Measurements from ENCODE around the gene CDC14A.

DNA sequence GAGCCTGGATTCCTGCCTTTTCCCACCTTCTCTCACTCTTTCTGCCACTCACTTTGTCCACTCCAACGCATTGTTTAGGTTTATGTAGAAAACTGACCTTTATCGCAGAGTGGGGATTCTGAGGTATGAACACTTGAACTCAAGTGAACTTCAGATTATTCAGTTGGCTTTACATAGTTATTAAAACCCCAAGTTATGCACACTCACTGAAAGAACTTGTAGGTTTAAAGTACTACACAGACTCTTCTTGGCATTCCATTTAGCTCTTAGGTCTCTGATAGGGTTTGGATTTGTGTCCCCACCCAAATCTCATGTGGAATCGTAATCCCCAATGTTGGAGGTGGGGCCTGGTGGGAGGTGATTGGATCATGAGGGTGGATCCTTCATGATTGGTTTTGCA, 46.4 kb upstream of the CDC14A start:
- TF ChIP-seq, protein P1, sequence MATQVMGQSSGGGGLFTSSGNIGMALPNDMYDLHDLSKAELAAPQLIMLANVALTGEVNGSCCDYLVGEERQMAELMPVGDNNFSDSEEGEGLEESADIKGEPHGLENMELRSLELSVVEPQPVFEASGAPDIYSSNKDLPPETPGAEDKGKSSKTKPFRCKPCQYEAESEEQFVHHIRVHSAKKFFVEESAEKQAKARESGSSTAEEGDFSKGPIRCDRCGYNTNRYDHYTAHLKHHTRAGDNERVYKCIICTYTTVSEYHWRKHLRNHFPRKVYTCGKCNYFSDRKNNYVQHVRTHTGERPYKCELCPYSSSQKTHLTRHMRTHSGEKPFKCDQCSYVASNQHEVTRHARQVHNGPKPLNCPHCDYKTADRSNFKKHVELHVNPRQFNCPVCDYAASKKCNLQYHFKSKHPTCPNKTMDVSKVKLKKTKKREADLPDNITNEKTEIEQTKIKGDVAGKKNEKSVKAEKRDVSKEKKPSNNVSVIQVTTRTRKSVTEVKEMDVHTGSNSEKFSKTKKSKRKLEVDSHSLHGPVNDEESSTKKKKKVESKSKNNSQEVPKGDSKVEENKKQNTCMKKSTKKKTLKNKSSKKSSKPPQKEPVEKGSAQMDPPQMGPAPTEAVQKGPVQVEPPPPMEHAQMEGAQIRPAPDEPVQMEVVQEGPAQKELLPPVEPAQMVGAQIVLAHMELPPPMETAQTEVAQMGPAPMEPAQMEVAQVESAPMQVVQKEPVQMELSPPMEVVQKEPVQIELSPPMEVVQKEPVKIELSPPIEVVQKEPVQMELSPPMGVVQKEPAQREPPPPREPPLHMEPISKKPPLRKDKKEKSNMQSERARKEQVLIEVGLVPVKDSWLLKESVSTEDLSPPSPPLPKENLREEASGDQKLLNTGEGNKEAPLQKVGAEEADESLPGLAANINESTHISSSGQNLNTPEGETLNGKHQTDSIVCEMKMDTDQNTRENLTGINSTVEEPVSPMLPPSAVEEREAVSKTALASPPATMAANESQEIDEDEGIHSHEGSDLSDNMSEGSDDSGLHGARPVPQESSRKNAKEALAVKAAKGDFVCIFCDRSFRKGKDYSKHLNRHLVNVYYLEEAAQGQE (IDR thresholded peaks at IDR 0.05; ENCODE audit: low read depth) = no peak
- TF ChIP-seq EP300 (IDR thresholded peaks at IDR 0.05; ENCODE audit: borderline replicate concordance) (no peak), EGR1 (IDR thresholded peaks at IDR 0.05) (no peak), MAX (IDR thresholded peaks at IDR 0.05) (no peak), YY1 (IDR thresholded peaks at IDR 0.05; ENCODE audit: low read depth) (no peak), RAD21 (IDR thresholded peaks at IDR 0.05; ENCODE audit: low read depth) (no peak)
